Adrenal gland (tissue), 12 donors: ENCODE data around the gene CRYBG3. TPM values are rescaled to one million over a fixed set of nuclear protein-coding genes. Genes with fewer than 3 reads are reported as not detected.

Experiments
- DNase-seq, 7 donors: peaks; one replicate each; pipeline ENCODE4 v3.0.0-alpha.2; 2019 to 2020
- H3K27ac ChIP-seq, 5 donors: fragments of 200-600 bp; sonication (generic) in 4 of 5; 1 replicate in 3 of 5; 2 replicates in 2 of 5; pipeline versions ENCODE4 v1.5.1 to v1.8.0; 2016 to 2020; ENCODE audit warnings: mild to moderate bottlenecking in 1 of 5
- H3K27me3 ChIP-seq: fragments of 200-600 bp; 2 replicates; pipeline ENCODE4 v1.8.0; 2021
- H3K36me3 ChIP-seq, 2 donors: fragments of 200-600 bp; replicated peaks in 1 of 2; 1 replicate in 1 of 2; 2 replicates in 1 of 2; pipeline versions ENCODE4 v1.5.1 to v1.8.0; 2018 to 2022
- H3K4me1 ChIP-seq, 2 donors: fragments of 200-600 bp; replicated peaks in 1 of 2; 1 replicate in 1 of 2; 2 replicates in 1 of 2; pipeline versions ENCODE4 v1.5.1 to v1.8.0; 2018 to 2021
- H3K4me3 ChIP-seq, 4 donors: fragments of 200-600 bp; sonication (generic) in 3 of 4; one replicate each; pipeline ENCODE4 v1.5.1; 2016 to 2018
- H3K9me3 ChIP-seq, 3 donors: fragments of 200-600 bp; sonication (generic) in 1 of 3; replicated peaks in 1 of 3; 1 replicate in 2 of 3; 2 replicates in 1 of 3; pipeline versions ENCODE4 v1.5.1 to v1.8.0; 2016 to 2021
- POLR2A ChIP-seq, 2 donors: fragments of 450-650 bp; IDR thresholded peaks; one replicate each; pipeline ENCODE4 v1.6.1; 2017; ENCODE audit warnings: antibody characterized with exemption in 2 of 2, mild to moderate bottlenecking in 2 of 2, moderate library complexity in 1 of 2
- WGBS, 4 donors: extraction: QIAGEN DNeasy Blood & Tissue Kit in 2 of 4; methylation state at CpG; one replicate each; pipeline versions ENCODE4 v1.1.5 to v1.1.7; 2013 to 2017; 5-methylcytosine and 5-hydroxymethylcytosine counted together
- intact Hi-C, 2 donors: fragments of 100-400 bp; cut with DNase I; formaldehyde crosslinking; loops; one replicate each; pipeline versions ENCODE4 v1.14.1 to v1.15.0; 2022 to 2023
- polyA plus RNA-seq, 3 donors: library from polyadenylated mRNA; stranded (reverse); fragments of 200-250 nt in 2 of 3; fragments of 350-450 nt in 1 of 3; fragmentation: Illumina TruSeq in 1 of 3; extraction: RNeasy Lipid Tissue Mini Kit (QIAGEN cat#74804) in 1 of 3; gene quantifications; one replicate each; pipeline ENCODE4 v1.2.3, GENCODE V29; 2013 to 2014
- total RNA-seq, 9 donors: library from RNA; depleted of rRNA in 4 of 9; stranded (reverse); fragments of >200 nt in 4 of 9; fragments of 120-200 nt in 1 of 9; fragmentation: NEBNext Ultra II Directional in 1 of 9; extraction: Animal tissue kit (Norgen Biotek cat#: 25700) in 1 of 9; gene quantifications; one replicate each; pipeline versions ENCODE4 v1.1.0 to v1.2.4, GENCODE V29; 2013 to 2023
- TF ChIP-seq, protein P1 (sequence below), 6 experiments: fragments of 450-650 bp in 4 of 6; fragments of 200-600 bp in 2 of 6; sonication (generic) in 1 of 6; IDR thresholded peaks; 1 replicate in 5 of 6; 2 replicates in 1 of 6; pipeline versions ENCODE4 v1.5.1 to v1.8.0; 2016 to 2021; ENCODE audit warnings: antibody characterized with exemption in 6 of 6, mild to moderate bottlenecking in 2 of 6, moderate library complexity in 1 of 6
- donor health status: healthy with polysubstance abuse.
- donor health status: Bipolar disorder and iron deficiency.
- donor health status: DM: yes; HTN: yes; CAD: no.
- donor health status: DM: no; HTN: no; CAD: no.
- donor health status: DM: no; HTN: no; CAD: no.
- donor health status: DM: yes; HTN: yes; CAD: no.

CRYBG3 gene
- total and polyA plus RNA-seq, 12 donors: 2.7 to 25.0 (median 12.5) TPM

DNA sequence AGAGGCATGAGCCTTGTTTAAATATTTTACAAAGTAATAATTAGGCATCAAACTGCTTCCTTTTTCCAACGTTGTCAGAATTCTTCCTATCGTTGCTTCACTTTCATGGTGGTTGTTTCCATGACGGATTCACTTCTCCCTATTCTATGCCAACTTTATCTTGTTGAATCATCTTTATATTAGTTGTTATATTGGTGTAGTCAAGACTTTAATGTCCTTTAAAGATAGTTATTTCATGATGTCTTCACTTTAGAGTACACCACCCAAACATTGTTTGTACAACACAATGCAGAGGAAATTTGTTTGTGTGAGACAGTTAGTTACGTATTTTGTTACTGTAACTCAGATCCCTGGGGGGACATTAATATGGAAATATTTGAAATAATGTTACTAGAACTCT lies 61.9 kb downstream of the CRYBG3 start:
- H3K4me1 ChIP-seq: no peaks in the 10 kb centered on the region
- DNase-seq: no peak
- H3K27me3 ChIP-seq: no peaks in the 10 kb centered on the region
- 58 to 82% (median 66%) methylated on average over 4 of the region's 4 CpGs for WGBS, 4 donors
- H3K4me3 ChIP-seq: no peak overlapping the region
- TF ChIP-seq, protein P1, sequence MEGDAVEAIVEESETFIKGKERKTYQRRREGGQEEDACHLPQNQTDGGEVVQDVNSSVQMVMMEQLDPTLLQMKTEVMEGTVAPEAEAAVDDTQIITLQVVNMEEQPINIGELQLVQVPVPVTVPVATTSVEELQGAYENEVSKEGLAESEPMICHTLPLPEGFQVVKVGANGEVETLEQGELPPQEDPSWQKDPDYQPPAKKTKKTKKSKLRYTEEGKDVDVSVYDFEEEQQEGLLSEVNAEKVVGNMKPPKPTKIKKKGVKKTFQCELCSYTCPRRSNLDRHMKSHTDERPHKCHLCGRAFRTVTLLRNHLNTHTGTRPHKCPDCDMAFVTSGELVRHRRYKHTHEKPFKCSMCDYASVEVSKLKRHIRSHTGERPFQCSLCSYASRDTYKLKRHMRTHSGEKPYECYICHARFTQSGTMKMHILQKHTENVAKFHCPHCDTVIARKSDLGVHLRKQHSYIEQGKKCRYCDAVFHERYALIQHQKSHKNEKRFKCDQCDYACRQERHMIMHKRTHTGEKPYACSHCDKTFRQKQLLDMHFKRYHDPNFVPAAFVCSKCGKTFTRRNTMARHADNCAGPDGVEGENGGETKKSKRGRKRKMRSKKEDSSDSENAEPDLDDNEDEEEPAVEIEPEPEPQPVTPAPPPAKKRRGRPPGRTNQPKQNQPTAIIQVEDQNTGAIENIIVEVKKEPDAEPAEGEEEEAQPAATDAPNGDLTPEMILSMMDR (IDR thresholded peaks at IDR 0.05): no peak
- no peak for TF ChIP-seq POLR2A (IDR thresholded peaks at IDR 0.05)
- intact Hi-C loops: no loop called here
- H3K36me3 ChIP-seq: peaks cover 0 to 14% of the 10 kb centered on the region in 2 donors
- H3K9me3 ChIP-seq: no peaks in the 10 kb centered on the region
- no peak overlapping the region for H3K27ac ChIP-seq

DNA sequence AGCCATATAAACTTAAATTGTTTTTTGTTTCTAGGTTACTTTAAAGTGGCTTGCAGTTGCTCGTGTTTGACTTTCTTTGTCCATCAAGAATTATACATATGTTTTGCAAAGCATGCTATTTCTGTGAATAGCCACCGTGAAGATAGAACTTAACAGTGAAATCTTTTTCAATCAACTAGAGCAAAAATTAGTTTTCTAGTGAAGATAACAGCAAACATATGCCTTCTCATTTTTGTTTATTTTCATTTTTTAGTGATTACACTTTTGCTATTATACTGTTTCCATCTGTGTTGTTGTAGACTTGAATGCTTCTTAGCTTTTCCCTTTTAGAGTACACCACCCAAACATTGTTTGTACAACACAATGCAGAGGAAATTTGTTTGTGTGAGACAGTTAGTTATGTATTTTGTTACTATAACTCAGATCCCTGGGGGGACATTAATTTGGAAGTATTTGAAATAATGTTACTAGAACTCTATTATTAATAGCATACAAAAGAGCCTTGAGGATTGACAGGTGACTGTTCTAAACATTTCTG lies 62.8 kb downstream of the CRYBG3 start:
- H3K27me3 ChIP-seq: no peaks in the 10 kb centered on the region
- TF ChIP-seq POLR2A (IDR thresholded peaks at IDR 0.05): no peak
- TF ChIP-seq, protein P1 (IDR thresholded peaks at IDR 0.05): no peak
- no peak for DNase-seq
- WGBS, 4 donors: 76 to 84% (median 81%) methylated on average over 2 of the region's 2 CpGs
- H3K36me3 ChIP-seq: peaks cover 0 to 16% of the 10 kb centered on the region in 2 donors
- intact Hi-C loops: no loop called here
- H3K27ac ChIP-seq: no peak overlapping the region
- H3K4me1 ChIP-seq: no peaks in the 10 kb centered on the region
- no peaks in the 10 kb centered on the region for H3K9me3 ChIP-seq
- no peak overlapping the region for H3K4me3 ChIP-seq

DNA sequence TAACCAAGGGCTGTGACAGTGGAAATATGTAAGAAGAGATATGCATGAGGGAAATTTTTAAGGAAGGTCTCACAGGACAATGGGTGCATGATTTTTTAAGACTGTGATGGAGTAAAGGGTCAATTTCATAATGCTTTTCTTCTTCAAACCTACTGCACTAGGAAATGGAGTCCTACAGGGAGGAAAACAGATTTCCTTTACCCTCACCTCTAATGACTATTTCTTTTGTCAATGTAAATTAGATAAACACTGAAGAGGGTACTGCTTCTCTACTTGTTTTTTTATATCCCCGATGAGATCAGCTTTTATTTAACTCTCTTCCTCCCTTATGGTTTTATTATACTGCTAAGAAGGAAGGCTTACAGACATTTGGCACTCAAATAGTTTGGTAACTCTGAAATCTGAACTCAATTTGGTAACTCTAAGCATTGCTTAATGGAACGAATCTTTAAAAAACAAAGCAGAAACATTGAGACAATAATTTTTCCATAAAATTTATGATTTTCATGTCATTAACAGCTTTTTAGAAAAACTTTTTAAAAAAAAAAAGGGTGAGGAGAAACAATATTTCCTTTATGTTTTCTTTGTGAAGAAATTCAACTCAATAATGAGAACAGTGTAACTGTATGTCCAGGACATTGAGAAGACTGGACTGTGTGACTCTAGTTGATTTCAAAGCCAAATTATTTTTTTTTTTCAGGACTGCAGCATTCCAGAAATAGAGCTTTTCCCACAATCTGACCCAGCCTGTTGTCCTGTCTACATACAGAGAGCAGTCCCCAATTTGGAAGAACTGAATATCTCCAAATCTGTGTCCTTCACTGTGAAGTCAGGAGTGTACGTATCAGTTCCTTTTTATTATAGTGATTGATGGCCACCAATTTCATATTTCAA lies 64.4 kb downstream of the CRYBG3 start:
- no peaks in the 10 kb centered on the region for H3K9me3 ChIP-seq
- WGBS, 4 donors: 66 to 75% (median 72%) methylated on average over 3 of the region's 3 CpGs
- TF ChIP-seq, protein P1 (IDR thresholded peaks at IDR 0.05): no peak
- no peak for TF ChIP-seq POLR2A (IDR thresholded peaks at IDR 0.05)
- H3K36me3 ChIP-seq: peaks cover 0 to 21% of the 10 kb centered on the region in 2 donors
- no peak overlapping the region for H3K4me3 ChIP-seq
- no peaks in the 10 kb centered on the region for H3K27me3 ChIP-seq
- intact Hi-C loops: no loop called here
- no peak overlapping the region for H3K27ac ChIP-seq
- H3K4me1 ChIP-seq: no peaks in the 10 kb centered on the region
- DNase-seq: no peak

DNA sequence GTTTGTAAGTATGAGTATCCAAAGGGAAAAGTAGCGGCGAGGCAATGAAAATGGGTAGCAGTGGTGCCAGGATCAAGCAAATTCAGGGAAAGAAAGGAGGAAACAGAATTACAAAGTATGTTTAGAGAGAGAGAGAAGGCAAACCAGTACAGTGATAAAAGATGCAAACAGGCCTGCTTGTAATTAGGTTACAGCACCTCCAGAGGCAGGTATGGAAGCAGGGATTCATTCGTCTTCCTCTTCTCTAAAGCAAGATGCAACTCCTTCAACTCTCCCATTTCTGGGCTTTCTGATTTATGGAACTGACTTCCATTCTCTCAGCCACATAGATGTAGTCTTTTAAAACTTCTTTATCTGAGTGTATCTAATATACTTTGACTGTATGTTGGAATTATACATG lies 68.0 kb downstream of the CRYBG3 start:
- TF ChIP-seq, protein P1 (IDR thresholded peaks at IDR 0.05): no peak
- no peak for TF ChIP-seq POLR2A (IDR thresholded peaks at IDR 0.05)
- intact Hi-C loops: no loop called here
- Histone ChIP-seq H3K27me3 (no peaks in the 10 kb centered on the region), H3K27ac (no peak overlapping the region), H3K36me3 (peaks cover 0 to 21% of the 10 kb centered on the region in 2 donors), H3K9me3 (no peaks in the 10 kb centered on the region), H3K4me1 (no peaks in the 10 kb centered on the region), H3K4me3 (no peak overlapping the region)
- no peak for DNase-seq
- WGBS, 4 donors: 92 to 97% (median 93%) methylated on average over 3 of the region's 3 CpGs
